CD1c-positive myeloid dendritic cell (primary cell): Measurements from ENCODE around the gene TMEM151B.
"Not testable (repeated sequence)": the region's sequence is repeated elsewhere in the genome, so short reads cannot be mapped to it uniquely, and the experiment has no call there.

Experiments
- DNase-seq: peaks from one replicate; pipeline ENCODE4 v3.0.0-alpha.2; 2016; ENCODE audit errors: extremely low spot score

Gene TMEM151B

GRCh38 chr6:44304282-44305199, 34.3 kb downstream of the TMEM151B start:
- peak; percentile 47 for DNase-seq

DNA sequence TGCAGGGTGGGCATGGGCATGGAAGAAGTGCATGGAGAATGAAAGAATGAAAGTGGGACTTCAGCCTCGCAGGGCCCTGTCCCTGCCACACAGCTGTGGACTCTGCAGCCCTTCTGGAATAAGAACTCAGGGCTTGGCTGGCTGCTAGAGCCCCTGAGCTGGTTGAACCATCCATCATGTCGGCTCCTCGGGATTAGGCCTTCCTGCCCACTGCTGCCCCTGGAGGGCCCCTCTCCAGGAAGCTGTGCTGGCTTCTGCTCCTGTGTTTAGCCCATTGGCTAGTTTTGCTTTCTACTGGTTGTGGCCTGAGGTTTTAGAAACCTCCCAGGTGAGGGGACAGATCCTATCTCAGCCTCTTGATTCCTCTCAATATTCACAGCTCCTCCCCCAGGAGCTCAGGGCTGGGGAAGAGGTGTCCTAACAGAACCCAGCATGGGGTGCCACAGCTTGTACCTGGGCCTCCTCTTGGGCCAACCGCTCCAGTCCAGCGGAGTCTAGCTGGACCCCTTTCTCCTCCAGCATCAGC, 35.0 kb downstream of the TMEM151B start:
- DNase-seq = no peak

DNA sequence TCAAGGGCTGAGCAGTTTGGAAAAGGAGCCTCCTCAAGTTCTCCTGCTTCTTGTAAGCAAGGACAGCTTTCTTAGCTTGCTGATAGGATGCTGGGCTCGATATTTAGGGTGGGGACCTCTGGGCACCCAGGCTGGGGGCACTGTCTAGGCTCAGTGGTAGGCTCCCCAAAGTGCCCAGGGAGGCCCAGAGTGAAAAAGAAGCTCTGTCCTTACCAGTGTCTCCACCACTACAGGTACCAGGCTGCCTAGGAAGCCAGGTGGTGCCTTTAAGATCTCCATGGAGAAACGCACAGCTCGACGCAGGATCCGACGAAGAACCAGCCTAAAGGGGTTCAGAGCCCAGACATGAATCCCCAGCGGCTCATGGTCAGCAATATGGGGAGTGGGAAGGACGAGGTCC, 36.5 kb downstream of the TMEM151B start:
- no peak for DNase-seq

DNA sequence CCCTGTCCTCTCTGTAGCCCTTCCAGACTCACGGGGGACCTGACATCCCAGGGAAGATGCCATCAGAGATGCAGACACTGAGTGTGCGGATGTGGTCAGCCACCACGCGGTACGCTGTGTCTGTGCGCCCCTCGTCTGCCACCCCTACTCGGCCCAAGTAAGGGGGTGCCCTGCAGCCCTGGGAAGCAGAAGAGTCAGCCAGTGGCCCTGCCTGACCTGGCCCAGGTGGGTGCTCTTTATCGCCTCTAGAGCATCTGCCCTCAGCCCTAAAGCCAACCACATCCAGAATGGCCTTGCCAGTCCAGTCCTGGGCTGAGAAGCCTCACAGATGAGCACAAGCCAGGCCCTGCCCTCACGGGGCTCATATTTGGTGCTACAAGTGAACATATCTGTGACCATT, 37.0 kb downstream of the TMEM151B start:
- no peak for DNase-seq

GRCh38 chr6:44309092-44309491, 38.8 kb downstream of the TMEM151B start:
- DNase-seq = no peak

GRCh38 chr6:44309631-44310030, 39.4 kb downstream of the TMEM151B start:
- DNase-seq = no peak

DNA sequence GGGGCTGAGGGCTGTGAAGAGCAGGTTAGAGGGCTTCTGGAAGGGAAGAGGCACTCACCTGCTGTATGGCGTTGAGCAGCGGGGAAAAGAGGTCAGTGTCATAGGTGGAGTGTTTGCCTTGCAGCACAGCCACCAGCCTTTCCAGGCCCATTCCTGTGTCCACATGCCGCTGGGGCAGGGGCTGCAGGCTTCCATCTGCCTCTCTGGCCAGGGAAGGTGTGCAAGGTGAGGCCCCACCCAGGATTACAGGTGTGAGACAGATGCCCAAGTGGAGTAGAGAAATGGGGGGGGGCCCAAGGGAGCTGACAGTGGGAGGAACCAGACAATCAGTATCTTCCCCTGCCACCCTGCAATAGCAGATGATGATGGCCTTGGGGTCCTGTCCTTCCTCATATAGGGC, 40.0 kb downstream of the TMEM151B start:
- DNase-seq = no peak

GRCh38 chr6:44311304-44311703, 41.1 kb downstream of the TMEM151B start:
- DNase-seq = no peak

- DNase-seq = no peak
Observed at GRCh38 chr6:44311767-44312166, 41.5 kb downstream of the TMEM151B start.

DNA sequence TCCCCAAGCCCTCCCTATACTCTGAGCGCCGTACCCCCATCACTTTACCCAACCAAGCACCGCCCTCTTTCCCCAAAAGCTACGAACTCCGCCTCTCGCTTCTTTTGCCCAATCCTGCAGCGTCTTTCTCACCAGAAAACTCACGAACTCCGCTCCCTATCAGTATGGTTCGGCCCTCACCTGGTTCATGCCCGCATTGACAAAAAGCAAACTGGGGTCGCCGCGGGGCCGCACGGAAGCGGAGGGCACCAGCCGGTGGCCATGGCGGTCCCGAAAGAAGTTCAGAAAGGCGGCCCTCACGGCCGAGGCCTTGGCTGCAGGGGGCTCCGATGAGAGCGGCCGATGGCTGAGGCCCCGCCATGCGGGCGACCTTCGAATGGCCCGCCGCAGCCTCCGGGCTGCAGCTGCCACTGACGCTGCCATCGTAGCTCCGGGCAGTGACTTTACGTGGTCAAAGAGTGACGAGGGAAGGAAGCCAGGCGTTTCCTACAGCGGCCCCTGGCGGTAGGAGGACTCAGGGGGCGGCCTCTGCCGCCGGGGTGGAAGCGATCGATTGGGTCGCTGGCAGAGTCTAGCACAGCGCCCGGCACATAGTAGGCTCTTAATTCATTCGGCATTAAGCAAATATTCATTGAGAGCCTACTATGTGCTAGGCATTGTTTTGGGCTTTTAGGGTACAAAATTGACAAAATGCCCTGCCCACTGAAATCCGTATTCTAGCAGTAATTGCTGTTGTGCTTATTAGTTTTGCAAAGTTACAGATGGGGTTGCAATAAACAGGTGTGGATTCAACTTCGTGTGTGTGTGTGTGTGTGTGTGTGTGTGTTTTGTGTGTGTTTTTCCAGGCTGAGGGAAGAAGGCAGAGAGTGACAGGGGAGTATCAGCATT, 42.9 kb downstream of the TMEM151B start, which contains the start of gene AARS2:
Gene AARS2 (minus strand): TSS at position 447 of the 888 bp plus-strand sequence. CDS start 24 bp downstream, at position 423.
- DNase-seq = peak; percentile 93

GRCh38 chr6:44314657-44315056, 44.4 kb downstream of the TMEM151B start:
- DNase-seq = not testable (repeated sequence)

GRCh38 chr6:44315516-44315915, 45.3 kb downstream of the TMEM151B start:
- DNase-seq = peak; percentile 56

- DNase-seq = no peak
Observed at GRCh38 chr6:44315951-44316350, 45.7 kb downstream of the TMEM151B start.

DNA sequence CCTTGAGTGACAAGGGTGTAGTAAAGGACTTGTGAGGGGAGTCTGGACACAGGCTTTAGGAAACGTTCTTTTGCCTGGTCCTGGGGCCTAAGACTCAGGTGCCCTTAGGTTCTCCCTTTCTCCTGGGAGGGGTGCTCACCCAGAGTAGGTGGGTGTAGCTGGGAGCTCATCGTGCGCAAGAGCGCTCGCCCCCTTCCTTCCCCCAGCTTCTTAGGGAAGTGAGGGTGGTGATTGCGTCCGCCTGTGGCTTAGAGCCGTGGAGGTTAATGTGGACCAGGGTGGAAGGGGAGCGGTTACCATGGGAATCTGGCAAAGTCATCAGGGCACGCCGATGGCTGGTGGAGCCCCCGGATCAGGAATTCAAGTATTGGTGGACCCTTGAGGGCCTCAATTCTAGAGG, 46.2 kb downstream of the TMEM151B start:
- DNase-seq = peak; percentile 64

- not testable (repeated sequence) for DNase-seq
Observed at GRCh38 chr6:44317136-44317631, 46.9 kb downstream of the TMEM151B start.

- DNase-seq = no peak
Observed at GRCh38 chr6:44321210-44321609, 51.0 kb downstream of the TMEM151B start.

- no peak for DNase-seq
Observed at GRCh38 chr6:44327096-44327495, 56.8 kb downstream of the TMEM151B start.

DNA sequence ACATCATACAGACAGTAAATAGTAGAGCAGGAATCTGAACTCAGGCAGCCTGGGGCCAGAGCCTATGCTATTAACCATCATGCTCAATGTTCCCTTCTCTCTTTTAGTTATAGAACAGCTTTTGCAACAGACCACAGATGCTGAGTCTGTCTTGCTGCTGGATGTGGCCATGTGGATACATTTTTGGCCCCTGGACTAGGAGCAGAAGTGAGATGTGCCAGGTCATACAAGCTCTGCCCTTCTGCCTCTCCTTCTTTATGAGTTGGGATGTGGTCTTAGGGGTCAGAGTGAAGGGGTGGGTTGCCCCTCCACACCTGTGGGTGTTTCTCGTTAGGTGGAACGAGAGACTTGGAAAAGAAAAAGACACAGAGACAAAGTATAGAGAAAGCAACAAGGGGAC, 57.5 kb downstream of the TMEM151B start:
- no peak for DNase-seq

GRCh38 chr6:44328203-44328602, 58.0 kb downstream of the TMEM151B start:
- DNase-seq = not testable (repeated sequence)

GRCh38 chr6:44329858-44330257, 59.6 kb downstream of the TMEM151B start:
- DNase-seq = no peak

DNA sequence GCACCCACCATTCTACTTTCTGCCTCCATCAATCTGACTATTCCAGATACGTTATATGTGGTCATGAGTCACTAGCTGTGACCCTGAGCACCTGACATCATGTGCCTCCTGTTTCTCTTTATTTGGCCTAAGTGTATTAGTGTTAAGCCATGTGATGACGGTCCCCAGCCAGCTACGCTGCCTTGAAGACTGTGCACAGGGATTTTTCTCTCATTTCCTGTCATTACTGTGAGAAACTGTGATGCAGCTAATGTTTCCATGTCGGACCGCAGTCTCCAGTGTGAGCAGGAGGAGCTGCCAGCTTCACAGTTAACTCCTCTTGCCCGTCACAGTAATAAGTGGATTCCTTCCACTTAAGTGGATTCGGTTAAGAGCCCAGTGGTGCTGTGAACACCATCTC, 62.3 kb downstream of the TMEM151B start:
- no peak for DNase-seq
